Measurements from ENCODE around the gene TMEM18.

Gene TMEM18

GRCh38 chr2:671787-672605 lies 5.2 kb downstream of the TMEM18 start:
- no peak for DNase-seq

- no peak for DNase-seq
Measured at GRCh38 chr2:671072-671471, 6.1 kb downstream of the TMEM18 start.

- DNase-seq: no peak
Measured at GRCh38 chr2:670637-671036, 6.6 kb downstream of the TMEM18 start.

GRCh38 chr2:669323-669722 lies 7.9 kb downstream of the TMEM18 start:
- DNase-seq: no peak

- DNase-seq: no peak
Measured at GRCh38 chr2:668000-668398, 9.2 kb downstream of the TMEM18 start.

- DNase-seq: no peak
Measured at GRCh38 chr2:667332-667999, 9.7 kb downstream of the TMEM18 start.

- no peak for DNase-seq
Measured at GRCh38 chr2:666441-666840, 10.8 kb downstream of the TMEM18 start.

- no peak for DNase-seq
Measured at GRCh38 chr2:665340-666073, 11.7 kb downstream of the TMEM18 start.

- DNase-seq: no peak
Measured at GRCh38 chr2:664063-664462, 13.1 kb downstream of the TMEM18 start.

GRCh38 chr2:663221-663620 lies 14.0 kb downstream of the TMEM18 start:
- DNase-seq: no peak

- DNase-seq: no peak
Measured at GRCh38 chr2:661360-661635, 15.9 kb downstream of the TMEM18 start.

GRCh38 chr2:660586-661359 lies 16.4 kb downstream of the TMEM18 start:
- no peak for DNase-seq

- no peak for DNase-seq
Measured at GRCh38 chr2:660029-660428, 17.2 kb downstream of the TMEM18 start.

- DNase-seq: no peak
Measured at GRCh38 chr2:658426-658825, 18.8 kb downstream of the TMEM18 start.

- no peak for DNase-seq
Measured at GRCh38 chr2:657766-658165, 19.4 kb downstream of the TMEM18 start.

- no peak for DNase-seq
Measured at GRCh38 chr2:656676-657075, 20.5 kb downstream of the TMEM18 start.

- DNase-seq: no peak
Measured at GRCh38 chr2:655626-656025, 21.6 kb downstream of the TMEM18 start.

GRCh38 chr2:654896-655295 lies 22.3 kb downstream of the TMEM18 start:
- no peak for DNase-seq

- DNase-seq: no peak
Measured at GRCh38 chr2:653645-654425, 23.4 kb downstream of the TMEM18 start.

- DNase-seq: no peak
Measured at GRCh38 chr2:652881-653480, 24.2 kb downstream of the TMEM18 start.

- DNase-seq: no peak
Measured at GRCh38 chr2:651951-652373, 25.2 kb downstream of the TMEM18 start.
